Duodenal mucosa (tissue), 2 donors: Measurements from ENCODE around the gene SLC48A1.

ENCODE experiments used
- H3K27ac ChIP-seq: one replicate; pipeline ENCODE4 v1.7.0; 2013; ENCODE audit warnings: low read depth, low read length
- H3K27me3 ChIP-seq, 2 donors: one replicate each; pipeline ENCODE4 v1.7.0; 2013; ENCODE audit warnings: low read length in 2 of 2, control low read depth in 1 of 2; ENCODE audit not compliant: insufficient read depth in 2 of 2, control insufficient read depth in 1 of 2
- H3K36me3 ChIP-seq, 2 donors: one replicate each; pipeline ENCODE4 v1.7.0; 2013; ENCODE audit warnings: low read length in 2 of 2, control low read depth in 1 of 2; ENCODE audit not compliant: insufficient read depth in 2 of 2, control insufficient read depth in 1 of 2
- H3K4me1 ChIP-seq, 2 donors: one replicate each; pipeline ENCODE4 v1.7.0; 2013; ENCODE audit warnings: low read length in 2 of 2, control low read depth in 1 of 2; ENCODE audit not compliant: insufficient read depth in 2 of 2, control insufficient read depth in 1 of 2
- H3K4me3 ChIP-seq, 2 donors: one replicate each; pipeline ENCODE4 v1.7.0; 2013; ENCODE audit warnings: low read length in 2 of 2, low read depth in 1 of 2
- H3K9ac ChIP-seq, 2 donors: one replicate each; pipeline ENCODE4 v1.7.0; 2013; ENCODE audit warnings: low read length in 2 of 2, low read depth in 1 of 2
- H3K9me3 ChIP-seq, 2 donors: one replicate each; pipeline ENCODE4 v1.7.0; 2013; ENCODE audit warnings: low read length in 2 of 2, control low read depth in 1 of 2; ENCODE audit not compliant: control insufficient read depth in 1 of 2

SLC48A1 gene

DNA sequence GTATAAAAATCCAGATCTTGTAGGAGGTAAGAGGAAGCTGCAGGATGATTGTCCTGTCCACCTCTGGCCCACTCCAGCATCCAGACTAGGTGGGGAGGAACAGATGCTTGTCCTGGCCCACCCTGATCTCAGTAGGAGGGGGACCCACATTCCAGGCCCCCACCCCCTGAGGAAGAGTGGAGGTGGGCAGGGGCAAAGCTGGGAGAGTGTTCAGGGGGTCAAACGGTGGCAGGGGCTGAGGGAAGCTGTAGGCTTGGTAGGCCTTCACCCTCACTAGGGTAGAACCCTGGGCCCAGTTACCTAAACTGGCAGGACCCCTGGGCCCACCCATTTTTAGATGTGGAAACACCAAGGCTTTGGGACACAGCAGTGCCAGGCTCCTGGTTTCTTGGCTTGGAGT is 4.1 kb downstream of the SLC48A1 start:
- peaks cover 0 to 6% of the 10 kb centered on the region in 2 donors for H3K36me3 ChIP-seq
- no peak overlapping the region for H3K9ac ChIP-seq
- no peaks in the 10 kb centered on the region for H3K27me3 ChIP-seq
- no peaks in the 10 kb centered on the region for H3K9me3 ChIP-seq
- H3K4me1 ChIP-seq, result peaks cover 9 to 42% of the 10 kb centered on the region in 2 donors
- H3K4me3 ChIP-seq, result no peak overlapping the region
- no peak overlapping the region for H3K27ac ChIP-seq

DNA sequence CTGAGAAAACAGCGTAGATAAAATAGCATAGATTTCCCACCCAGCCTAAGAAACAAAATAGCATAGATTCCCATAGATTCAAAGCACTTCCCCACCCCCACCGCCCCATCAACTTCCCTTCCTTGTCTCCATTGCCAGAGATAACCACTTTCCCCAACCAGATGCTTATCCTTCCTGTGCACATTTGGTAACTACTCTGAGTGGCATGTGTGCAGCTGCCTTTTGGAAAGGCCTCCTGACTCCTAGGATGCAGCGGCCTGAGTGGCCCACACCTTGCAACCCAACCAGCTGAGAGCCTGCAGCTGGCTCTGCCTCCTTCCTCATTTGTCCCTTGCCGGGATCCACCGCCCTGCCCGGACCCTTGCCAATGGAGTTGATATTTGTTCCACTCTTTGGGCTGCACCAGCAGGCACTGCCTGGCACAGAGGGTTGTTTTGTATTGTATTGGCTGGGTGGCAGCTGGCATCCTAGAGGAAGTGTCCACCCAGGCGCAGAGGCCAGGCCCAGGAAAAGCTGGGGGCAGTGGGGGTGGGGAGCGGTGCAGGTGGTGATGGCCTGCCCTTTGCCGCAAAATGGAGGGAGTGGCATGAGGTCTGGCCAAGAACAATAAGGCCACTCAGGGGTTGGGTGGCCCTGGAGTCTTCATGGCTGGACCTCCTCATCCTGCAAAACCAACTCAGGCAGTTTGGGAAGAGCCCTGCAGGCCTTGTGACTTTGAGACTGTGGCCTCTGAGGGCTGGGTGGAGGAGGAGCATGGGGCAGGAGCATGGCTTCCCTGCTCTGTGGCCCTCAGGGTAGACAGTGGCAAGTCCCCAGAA is 4.9 kb downstream of the SLC48A1 start:
- H3K9ac ChIP-seq, result no peak overlapping the region
- H3K27ac ChIP-seq, result no peak overlapping the region
- H3K9me3 ChIP-seq, result no peaks in the 10 kb centered on the region
- H3K4me3 ChIP-seq, result no peak overlapping the region
- peaks cover 9 to 37% of the 10 kb centered on the region in 2 donors for H3K4me1 ChIP-seq
- peaks cover 0 to 13% of the 10 kb centered on the region in 2 donors for H3K36me3 ChIP-seq
- no peaks in the 10 kb centered on the region for H3K27me3 ChIP-seq

DNA sequence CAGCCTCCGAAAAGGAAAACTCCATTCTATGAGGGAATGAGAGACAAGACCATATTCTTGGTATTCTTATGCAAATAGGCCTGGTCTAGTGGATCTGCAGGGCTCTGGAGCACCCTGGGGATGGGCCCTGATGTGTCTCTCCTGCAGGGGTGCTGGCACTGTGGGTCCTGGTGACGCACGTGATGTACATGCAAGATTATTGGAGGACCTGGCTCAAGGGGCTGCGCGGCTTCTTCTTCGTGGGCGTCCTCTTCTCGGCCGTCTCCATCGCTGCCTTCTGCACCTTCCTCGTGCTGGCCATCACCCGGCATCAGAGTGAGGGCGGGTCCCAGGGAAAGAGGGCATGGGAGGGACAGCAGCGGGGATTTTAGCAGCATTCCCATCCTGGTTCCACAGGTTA is 5.8 kb downstream of the SLC48A1 start:
- Histone ChIP-seq H3K4me1 (peaks cover 9 to 34% of the 10 kb centered on the region in 2 donors), H3K36me3 (peaks cover 0 to 22% of the 10 kb centered on the region in 2 donors), H3K27me3 (no peaks in the 10 kb centered on the region), H3K4me3 (no peak overlapping the region), H3K9me3 (no peaks in the 10 kb centered on the region), H3K9ac (no peak overlapping the region), H3K27ac (no peak overlapping the region)

DNA sequence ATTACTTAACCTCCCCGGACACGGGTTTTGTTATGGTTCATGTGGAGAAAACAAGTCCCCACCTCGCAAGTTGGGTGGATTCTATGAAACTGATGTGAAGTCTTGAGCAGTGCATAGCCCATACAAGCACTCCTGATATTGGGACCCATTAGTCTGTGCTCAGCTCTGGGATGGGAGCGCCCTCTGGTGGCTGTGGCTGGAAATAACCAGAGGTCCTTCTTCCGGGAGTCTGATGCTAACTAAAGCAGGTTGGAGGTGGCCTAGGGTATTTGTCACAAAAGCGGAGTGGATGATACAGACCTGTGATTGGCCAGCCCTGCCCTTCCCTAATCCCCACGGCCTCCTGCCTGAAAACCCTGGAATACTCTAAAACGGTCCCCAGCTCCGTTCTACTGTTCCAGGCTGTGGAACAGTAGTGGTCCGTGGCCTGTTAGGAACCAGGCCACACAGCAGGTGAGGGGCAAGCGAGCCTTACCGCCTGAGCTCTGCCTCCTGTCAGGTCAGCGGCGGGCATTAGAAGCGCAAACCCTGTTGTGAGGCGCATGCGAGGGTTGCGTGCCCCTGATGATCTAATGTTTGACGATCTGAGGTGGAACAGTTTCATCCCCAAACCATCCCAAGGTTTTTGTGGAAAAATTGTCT is 6.4 kb downstream of the SLC48A1 start:
- Histone ChIP-seq H3K4me1 (peaks cover 9 to 29% of the 10 kb centered on the region in 2 donors), H3K27ac (no peak overlapping the region), H3K9ac (no peak overlapping the region), H3K4me3 (no peak overlapping the region), H3K9me3 (no peaks in the 10 kb centered on the region), H3K27me3 (no peaks in the 10 kb centered on the region), H3K36me3 (peaks cover 0 to 27% of the 10 kb centered on the region in 2 donors)

DNA sequence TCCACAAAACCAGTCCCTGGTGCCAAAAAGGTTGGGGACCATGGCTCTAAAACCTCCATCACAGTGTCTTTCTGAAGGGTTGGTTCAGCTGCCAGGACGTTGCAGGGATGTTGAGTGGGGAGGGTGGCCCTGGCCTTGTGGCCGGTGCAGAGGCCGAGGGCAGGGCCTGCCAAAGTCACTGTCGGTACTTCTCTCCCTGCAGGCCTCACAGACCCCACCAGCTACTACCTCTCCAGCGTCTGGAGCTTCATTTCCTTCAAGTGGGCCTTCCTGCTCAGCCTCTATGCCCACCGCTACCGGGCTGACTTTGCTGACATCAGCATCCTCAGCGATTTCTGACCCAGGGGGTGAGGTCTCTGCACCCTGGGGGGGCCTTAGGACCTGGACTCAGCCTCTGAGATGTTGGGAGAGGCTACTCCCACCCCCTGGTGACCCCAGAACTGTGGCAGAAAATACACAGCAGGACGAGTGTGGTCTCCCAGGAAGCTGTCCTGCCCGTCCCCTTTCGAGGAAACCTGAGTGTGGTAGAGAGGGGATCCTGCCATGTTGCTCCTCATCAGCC is 7.0 kb downstream of the SLC48A1 start:
- Histone ChIP-seq H3K36me3 (peaks cover 0 to 33% of the 10 kb centered on the region in 2 donors), H3K9ac (no peak overlapping the region), H3K9me3 (no peaks in the 10 kb centered on the region), H3K4me3 (no peak overlapping the region), H3K4me1 (peaks cover 9 to 23% of the 10 kb centered on the region in 2 donors), H3K27ac (no peak overlapping the region), H3K27me3 (no peaks in the 10 kb centered on the region)

DNA sequence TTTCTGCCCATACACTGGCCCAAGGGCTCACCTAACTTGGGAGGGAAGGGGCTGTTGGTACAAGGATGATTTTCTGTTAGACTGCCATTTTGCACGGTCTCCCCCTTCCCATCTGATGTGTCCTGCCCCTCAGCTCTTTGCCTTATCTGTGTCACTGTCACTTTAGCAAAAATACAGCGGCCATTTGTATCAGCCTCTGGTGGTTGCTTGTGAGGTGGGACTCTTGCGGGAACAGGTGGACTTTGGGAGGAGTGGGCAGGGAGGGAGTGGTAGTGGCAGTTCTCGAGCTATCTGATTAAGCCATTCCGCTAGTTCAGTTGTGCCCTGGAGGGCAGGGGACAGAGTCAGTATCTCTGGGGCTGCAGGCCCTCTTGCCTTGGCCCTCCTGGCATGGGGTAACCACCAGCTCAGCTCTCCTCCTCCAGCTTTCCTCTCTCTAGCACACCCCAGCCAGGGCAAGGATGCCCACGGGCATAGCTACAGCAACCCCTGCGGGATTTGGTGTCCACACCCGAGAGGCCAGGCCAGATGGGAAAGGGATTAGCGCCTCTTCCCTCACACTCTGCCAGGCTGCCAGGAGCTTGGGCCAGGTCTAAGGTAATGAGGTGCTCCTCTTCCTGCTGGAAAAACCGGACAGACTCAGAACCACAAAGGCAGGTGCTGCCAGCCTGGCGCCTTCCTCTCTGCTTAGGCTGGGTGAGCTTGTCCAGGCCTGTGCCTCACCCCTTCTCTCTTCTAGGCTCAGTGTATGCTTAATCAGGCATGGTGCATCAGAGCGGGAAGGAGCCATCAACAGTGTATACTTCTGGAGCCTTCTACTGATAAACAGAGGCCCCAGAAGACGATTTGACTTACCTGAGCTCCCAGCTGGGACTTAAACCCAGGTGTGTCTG is 8.7 kb downstream of the SLC48A1 start:
- peaks cover 7 to 50% of the 10 kb centered on the region in 2 donors for H3K36me3 ChIP-seq
- H3K27me3 ChIP-seq, result no peaks in the 10 kb centered on the region
- no peak overlapping the region for H3K4me3 ChIP-seq
- peaks cover 6 to 13% of the 10 kb centered on the region in 2 donors for H3K4me1 ChIP-seq
- no peak overlapping the region for H3K27ac ChIP-seq
- no peak overlapping the region for H3K9ac ChIP-seq
- no peaks in the 10 kb centered on the region for H3K9me3 ChIP-seq

DNA sequence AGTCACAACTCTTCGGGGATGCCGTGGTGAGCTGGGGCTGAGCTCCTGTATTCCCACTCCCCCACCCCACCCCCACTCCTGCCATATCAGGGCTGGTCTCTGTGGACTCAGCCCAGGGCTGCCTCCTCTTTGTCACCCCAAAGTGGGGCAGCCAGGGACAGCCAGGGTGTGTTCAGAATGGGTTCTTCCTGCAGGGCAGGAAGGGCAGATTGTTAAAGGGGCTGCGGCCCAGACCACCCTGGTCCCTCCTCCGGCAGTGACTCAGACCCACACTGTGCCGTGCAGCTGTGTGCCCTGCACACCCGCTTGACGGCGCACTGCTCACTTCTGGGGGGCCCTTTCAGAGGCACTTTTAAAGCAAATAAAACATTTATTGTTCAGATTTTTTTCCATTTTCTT is 9.3 kb downstream of the SLC48A1 start:
- no peak overlapping the region for H3K9ac ChIP-seq

DNA sequence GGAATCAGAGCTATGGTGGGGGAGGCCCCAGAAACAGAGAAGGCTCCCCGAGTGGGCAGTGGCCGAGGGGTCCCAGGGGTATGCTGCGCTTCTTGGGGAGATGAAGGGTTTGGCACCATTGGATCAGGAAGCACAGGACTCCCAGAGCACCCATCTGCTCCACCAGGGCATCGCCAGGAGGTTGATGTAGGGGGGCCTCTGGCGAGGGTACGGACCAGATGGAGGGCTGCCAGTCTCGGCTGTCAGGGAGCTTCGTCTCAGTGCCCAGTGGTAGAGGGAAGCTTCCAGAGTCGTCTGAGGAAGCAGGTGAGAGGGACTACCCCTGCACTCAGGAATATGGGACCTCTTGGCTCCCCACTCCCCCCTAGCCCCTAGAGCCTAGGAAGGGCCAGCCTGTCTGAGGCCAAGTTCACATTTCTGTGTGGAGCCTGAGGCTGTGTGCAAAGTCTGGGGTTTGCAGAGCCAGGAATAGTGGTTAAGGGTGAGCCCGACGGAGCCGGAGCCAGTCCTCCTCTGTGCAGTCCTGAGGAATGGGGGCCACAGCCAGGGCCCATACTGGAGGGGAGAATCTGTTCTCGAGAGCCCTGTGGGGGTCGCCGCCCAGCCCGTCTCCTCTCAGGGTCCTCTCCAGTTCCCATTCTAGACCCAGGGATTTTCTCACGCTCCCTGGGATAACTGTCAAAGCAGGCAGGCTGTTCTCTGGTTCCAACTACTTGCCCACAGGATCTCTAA is 10.2 kb downstream of the SLC48A1 start:
- peaks cover 3 to 5% of the 10 kb centered on the region in 2 donors for H3K4me1 ChIP-seq
- H3K9ac ChIP-seq, result no peak overlapping the region
- H3K9me3 ChIP-seq, result no peaks in the 10 kb centered on the region
- H3K36me3 ChIP-seq, result peaks cover 21 to 63% of the 10 kb centered on the region in 2 donors
- H3K27me3 ChIP-seq, result no peaks in the 10 kb centered on the region
- no peak overlapping the region for H3K4me3 ChIP-seq
- H3K27ac ChIP-seq, result no peak overlapping the region

More for the DNA sequence above, 9.3 kb downstream of the SLC48A1 start:
- peaks cover 3 to 11% of the 10 kb centered on the region in 2 donors for H3K4me1 ChIP-seq
- no peak overlapping the region for H3K27ac ChIP-seq
- H3K9me3 ChIP-seq, result no peaks in the 10 kb centered on the region
- no peak overlapping the region for H3K4me3 ChIP-seq
- no peaks in the 10 kb centered on the region for H3K27me3 ChIP-seq
- H3K36me3 ChIP-seq, result peaks cover 14 to 55% of the 10 kb centered on the region in 2 donors
